HUDEP-2 (cell line): ENCODE results near the gene TMED8.
"Not testable (repeated sequence)": the region's sequence is repeated elsewhere in the genome, so short reads cannot be mapped to it uniquely, and the experiment has no call there.

Experiments used
- DNase-seq, 76 experiments: peaks; one replicate each; lab custom pipeline; 2025; ENCODE audit not compliant: unreplicated experiment in 76 of 76; lab: John Stamatoyannopoulos, UW

TMED8 gene

GRCh38 chr14:77369285-77369684, 7.6 kb downstream of the TMED8 start:
- no peak for DNase-seq

GRCh38 chr14:77364146-77364545, 12.7 kb downstream of the TMED8 start:
- no peak for DNase-seq

GRCh38 chr14:77359626-77360025, 17.3 kb downstream of the TMED8 start:
- DNase-seq: no peak

GRCh38 chr14:77356899-77357298, 20.0 kb downstream of the TMED8 start:
- DNase-seq: no peak

GRCh38 chr14:77355811-77356210, 21.1 kb downstream of the TMED8 start:
- no peak for DNase-seq

GRCh38 chr14:77353469-77354141, 23.3 kb downstream of the TMED8 start:
- DNase-seq: no peak

GRCh38 chr14:77347751-77348150, 29.1 kb downstream of the TMED8 start:
- no peak for DNase-seq

- no peak for DNase-seq
Observed at GRCh38 chr14:77346495-77346894, 30.4 kb downstream of the TMED8 start.

GRCh38 chr14:77344377-77344996, 32.4 kb downstream of the TMED8 start:
- no peak for DNase-seq

GRCh38 chr14:77343662-77344061, 33.2 kb downstream of the TMED8 start:
- no peak for DNase-seq

- no peak for DNase-seq
Observed at GRCh38 chr14:77342726-77343397, 34.0 kb downstream of the TMED8 start.

GRCh38 chr14:77340389-77340788, 36.5 kb downstream of the TMED8 start:
- no peak for DNase-seq

- DNase-seq: no peak
Observed at GRCh38 chr14:77339407-77339806, 37.5 kb downstream of the TMED8 start.

GRCh38 chr14:77338302-77338701, 38.6 kb downstream of the TMED8 start:
- DNase-seq: no peak

GRCh38 chr14:77337880-77338279, 39.0 kb downstream of the TMED8 start:
- DNase-seq: no peak

- DNase-seq: not testable (repeated sequence)
Observed at GRCh38 chr14:77337255-77337654, 39.6 kb downstream of the TMED8 start.

- DNase-seq: no peak
Observed at GRCh38 chr14:77335576-77335975, 41.3 kb downstream of the TMED8 start.

GRCh38 chr14:77329872-77330271, 47.0 kb downstream of the TMED8 start:
- DNase-seq: no peak

- no peak for DNase-seq
Observed at GRCh38 chr14:77327111-77327510, 49.8 kb downstream of the TMED8 start.

- no peak for DNase-seq
Observed at GRCh38 chr14:77325746-77326094, 51.2 kb downstream of the TMED8 start.

- no peak for DNase-seq
Observed at GRCh38 chr14:77324816-77325745, 51.8 kb downstream of the TMED8 start.
